Hepatocyte (in vitro differentiated cells): ENCODE data around the gene ADGRB3. TPM values are rescaled to one million over a fixed set of nuclear protein-coding genes. Genes with fewer than 3 reads are reported as not detected.
"Not testable (repeated sequence)": the region's sequence is repeated elsewhere in the genome, so short reads cannot be mapped to it uniquely, and the experiment has no call there.

Experiments used
- DNase-seq: peaks from one replicate; pipeline ENCODE4 v3.0.0-alpha.2; 2016; ENCODE audit warnings: low spot score
- H2AFZ ChIP-seq: fragments of 200-600 bp; sonication (generic); 2 replicates; pipeline ENCODE4 v1.6.0; 2016; ENCODE audit warnings: antibody characterized with exemption, mild to moderate bottlenecking
- H3K27ac ChIP-seq: fragments of 200-600 bp; sonication (generic); 2 replicates; pipeline ENCODE4 v1.5.1; 2016; ENCODE audit warnings: mild to moderate bottlenecking
- H3K27me3 ChIP-seq: fragments of 200-600 bp; sonication (generic); 2 replicates; pipeline ENCODE4 v1.6.1; 2016
- H3K36me3 ChIP-seq: fragments of 200-600 bp; sonication (generic); replicated peaks from 2 replicates; pipeline ENCODE4 v1.5.1; 2016; ENCODE audit warnings: low read depth; ENCODE audit not compliant: insufficient read depth
- H3K4me1 ChIP-seq: fragments of 200-600 bp; sonication (generic); 2 replicates; pipeline ENCODE4 v1.5.1; 2016; ENCODE audit warnings: mild to moderate bottlenecking, moderate library complexity; ENCODE audit not compliant: insufficient read depth
- H3K4me2 ChIP-seq: fragments of 200-600 bp; sonication (generic); 2 replicates; pipeline ENCODE4 v1.6.0; 2016
- H3K4me3 ChIP-seq: fragments of 200-600 bp; sonication (generic); 2 replicates; pipeline ENCODE4 v1.5.1; 2016; ENCODE audit warnings: mild to moderate bottlenecking
- H3K79me2 ChIP-seq: fragments of 200-600 bp; sonication (generic); 2 replicates; pipeline ENCODE4 v1.6.0; 2017; ENCODE audit warnings: mild to moderate bottlenecking
- H3K9me2 ChIP-seq: fragments of 200-600 bp; sonication (generic); replicated peaks from 2 replicates; pipeline ENCODE4 v1.6.0; 2017; ENCODE audit warnings: mild to moderate bottlenecking; ENCODE audit not compliant: insufficient read depth
- H3K9me3 ChIP-seq: fragments of 200-600 bp; sonication (generic); 2 replicates; pipeline ENCODE4 v1.5.1; 2016; ENCODE audit warnings: low read depth, mild to moderate bottlenecking
- H4K20me1 ChIP-seq: fragments of 200-600 bp; sonication (generic); 2 replicates; pipeline ENCODE4 v1.6.0; 2016; ENCODE audit warnings: mild to moderate bottlenecking; ENCODE audit not compliant: insufficient read depth, poor library complexity, severe bottlenecking
- CTCF ChIP-seq: fragments of 200-600 bp; sonication (generic); IDR thresholded peaks from 2 replicates; pipeline ENCODE4 v1.5.1; 2016; ENCODE audit warnings: antibody characterized with exemption, mild to moderate bottlenecking; ENCODE audit not compliant: poor library complexity
- EZH2 ChIP-seq: fragments of 200-600 bp; sonication (generic); IDR thresholded peaks from 2 replicates; pipeline ENCODE4 v1.6.1; 2016; ENCODE audit warnings: antibody characterized with exemption, mild to moderate bottlenecking, borderline replicate concordance
- EZH2phosphoT487 ChIP-seq: fragments of 200-600 bp; sonication (generic); IDR thresholded peaks from one replicate; pipeline ENCODE4 v1.6.1; 2018; ENCODE audit warnings: antibody characterized with exemption, mild to moderate bottlenecking, low read depth, moderate library complexity; ENCODE audit not compliant: unreplicated experiment, severe bottlenecking
- WGBS: methylation state at CpG from one replicate; pipeline ENCODE4 v1.1.6; 2016; ENCODE audit warnings: low lambda C conversion rate; ENCODE audit errors: missing lambda C conversion rate; 5-methylcytosine and 5-hydroxymethylcytosine counted together
- polyA plus RNA-seq: library from polyadenylated mRNA; unstranded; fragments of >200 nt; fragmentation: Nextera tagmentation; extraction: Ambion mirVana; gene quantifications from 2 replicates; pipeline ENCODE4 v1.2.1, GENCODE V29; 2016
- total RNA-seq: library from RNA; depleted of rRNA; stranded (reverse); fragments of >200 nt; gene quantifications from 2 replicates; pipeline ENCODE4 v1.2.3, GENCODE V29; 2014

Gene ADGRB3
- total and polyA plus RNA-seq, 2 experiments from 2014 or later: 0.17 to 2.2 TPM

DNA sequence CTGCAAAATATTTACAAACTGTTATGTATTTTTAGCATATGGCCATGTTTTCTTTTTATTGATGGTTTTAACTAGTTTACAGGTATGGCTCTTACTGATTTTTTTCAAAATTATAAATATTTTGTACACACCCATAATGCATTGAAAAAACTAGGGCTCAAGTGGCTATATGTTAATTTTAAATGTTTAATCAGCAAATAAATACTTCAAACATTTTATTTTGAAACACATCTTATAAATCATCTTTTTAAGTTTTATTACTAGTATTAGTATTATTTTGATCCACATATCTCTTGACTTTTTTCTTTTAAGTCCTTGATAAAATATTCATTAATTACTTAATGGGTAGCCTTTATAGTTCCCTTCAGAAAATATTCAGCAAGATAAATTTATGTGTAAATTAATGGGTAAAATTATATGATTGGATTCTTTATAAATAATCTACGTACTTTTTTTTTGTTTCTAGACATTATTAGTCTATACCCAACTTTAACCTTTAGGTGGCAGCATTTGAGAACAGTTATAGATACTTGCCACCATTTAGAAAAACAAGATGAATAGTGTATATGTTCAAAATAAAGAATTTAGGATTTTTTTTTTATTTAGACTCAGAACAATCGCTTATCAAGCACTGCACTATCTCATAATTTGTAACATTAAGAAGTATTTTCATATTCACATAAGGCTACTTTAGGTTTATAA is 241.9 kb downstream of the ADGRB3 start:
- Histone ChIP-seq H3K79me2 (no peaks in the 10 kb centered on the region), H3K27ac (no peak overlapping the region), H3K9me3 (no peaks in the 10 kb centered on the region), H3K4me1 (no peaks in the 10 kb centered on the region), H3K4me3 (no peak overlapping the region), H3K4me2 (no peak overlapping the region), H2AFZ (no peak overlapping the region), H4K20me1 (no peaks in the 10 kb centered on the region), H3K36me3 (no peaks in the 10 kb centered on the region), H3K9me2 (no peaks in the 10 kb centered on the region), H3K27me3 (no peaks in the 10 kb centered on the region)
- peak; percentile 64 for TF ChIP-seq CTCF
- TF ChIP-seq EZH2: no peak
- WGBS: 19% methylated on average over 2 of the region's 2 CpGs
- DNase-seq: peak; percentile 25

DNA sequence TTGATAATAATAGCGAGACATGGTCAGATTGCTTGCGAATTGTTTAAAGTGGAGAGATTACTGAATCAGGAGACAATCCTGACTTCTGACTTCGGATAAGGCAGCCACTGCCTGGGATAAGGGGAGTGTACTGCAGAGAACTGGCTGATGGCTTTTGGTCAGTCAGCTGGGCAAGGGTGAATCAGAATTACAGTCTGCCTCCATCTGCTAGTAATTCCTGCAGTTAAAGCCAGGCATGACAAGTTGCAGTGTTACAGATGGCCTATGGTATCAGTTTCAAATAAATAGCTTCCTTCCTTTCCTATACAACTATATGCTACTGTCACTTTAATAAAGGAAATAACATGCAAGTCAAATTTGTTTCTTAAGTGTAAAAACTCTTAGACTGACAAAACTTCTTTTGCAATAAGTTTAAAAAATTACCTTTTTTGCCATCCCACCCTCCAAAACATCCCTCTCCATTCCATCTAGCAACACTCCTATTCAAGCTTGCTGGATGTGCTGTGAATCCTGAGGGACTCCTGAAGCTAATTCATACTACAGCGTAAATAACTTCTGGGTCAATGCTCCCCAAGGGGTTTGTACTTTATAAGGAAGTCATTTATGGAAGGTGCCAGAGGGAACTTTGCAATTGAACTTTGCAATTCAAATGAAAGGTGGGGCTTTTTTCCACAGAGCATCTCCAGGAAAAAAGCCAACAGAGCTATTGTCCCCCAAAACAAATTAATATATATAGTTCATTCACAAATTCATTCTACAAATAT is 245.2 kb downstream of the ADGRB3 start:
- H3K79me2 ChIP-seq: no peaks in the 10 kb centered on the region
- TF ChIP-seq EZH2phosphoT487 (no peak), CTCF (no peak), EZH2 (no peak)
- no peaks in the 10 kb centered on the region for H3K36me3 ChIP-seq
- no peak for DNase-seq
- no peaks in the 10 kb centered on the region for H3K27me3 ChIP-seq
- no peak overlapping the region for H2AFZ ChIP-seq
- no peak overlapping the region for H3K4me3 ChIP-seq
- no peak overlapping the region for H3K4me2 ChIP-seq
- H4K20me1 ChIP-seq: no peaks in the 10 kb centered on the region
- no peak overlapping the region for H3K27ac ChIP-seq
- WGBS: 53% methylated on average over 4 of the region's 4 CpGs
- no peaks in the 10 kb centered on the region for H3K4me1 ChIP-seq
- no peaks in the 10 kb centered on the region for H3K9me2 ChIP-seq
- H3K9me3 ChIP-seq: no peaks in the 10 kb centered on the region

- not testable (repeated sequence) for H3K79me2 ChIP-seq, H3K36me3 ChIP-seq, H3K4me3 ChIP-seq, H3K9me3 ChIP-seq, H3K4me1 ChIP-seq, H3K4me2 ChIP-seq, H3K27me3 ChIP-seq, H3K9me2 ChIP-seq, H2AFZ ChIP-seq, H4K20me1 ChIP-seq, H3K27ac ChIP-seq, DNase-seq
- WGBS: 81% methylated on average over 9 of the region's 9 CpGs
Observed at GRCh38 chr6:68883325-68883724, 248.2 kb downstream of the ADGRB3 start.

DNA sequence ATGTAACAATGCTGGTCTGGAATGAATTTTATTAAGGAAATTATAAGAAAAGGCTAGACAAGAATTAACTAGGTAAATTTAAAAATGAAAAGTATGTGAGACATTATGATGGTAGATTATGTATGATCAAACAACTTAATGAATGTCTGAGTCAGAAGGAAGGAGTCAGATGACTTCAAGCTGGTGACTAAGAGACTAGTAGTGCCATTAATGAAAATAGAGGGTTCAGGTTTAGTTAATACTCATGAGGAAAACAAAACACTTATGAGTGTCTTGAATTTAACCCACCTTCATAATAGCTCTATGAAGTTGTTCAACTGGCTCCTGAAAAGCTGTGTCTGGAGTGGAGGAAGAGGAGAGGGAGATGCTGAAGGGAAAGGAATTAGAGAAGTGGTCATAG is 256.3 kb downstream of the ADGRB3 start:
- Histone ChIP-seq H3K79me2 (no peaks in the 10 kb centered on the region), H3K4me3 (no peak overlapping the region), H3K9me3 (no peaks in the 10 kb centered on the region), H4K20me1 (no peaks in the 10 kb centered on the region), H3K4me1 (no peaks in the 10 kb centered on the region), H3K27me3 (no peaks in the 10 kb centered on the region), H3K36me3 (no peaks in the 10 kb centered on the region), H2AFZ (no peak overlapping the region), H3K27ac (no peak overlapping the region), H3K4me2 (no peak overlapping the region), H3K9me2 (no peaks in the 10 kb centered on the region)
- DNase-seq: no peak
- no peak for TF ChIP-seq CTCF
- no peak for TF ChIP-seq EZH2phosphoT487
